GM13976 (cell line): ENCODE data around the gene OR2J1.

Experiments used
- DNase-seq: peaks from one replicate; pipeline ENCODE4 v3.0.0; 2012; ENCODE audit warnings: low spot score
- in situ Hi-C: fragments of 300-500 bp; cut with MboI; formaldehyde crosslinking; loops from one replicate; pipeline ENCODE4 v1.12.0; 2022; ENCODE audit warnings: low sequenced_read_pairs, mixed read lengths, inconsistent platforms; ENCODE audit not compliant: unreplicated experiment
- TF ChIP-seq, protein P1 (sequence below): IDR thresholded peaks from 2 replicates; pipeline ENCODE4 v1.5.1; 2012; ENCODE audit warnings: borderline replicate concordance, mild to moderate bottlenecking; ENCODE audit not compliant: insufficient read depth; ENCODE audit errors: extremely low read depth, missing control alignments, control extremely low read depth

Gene OR2J1

DNA sequence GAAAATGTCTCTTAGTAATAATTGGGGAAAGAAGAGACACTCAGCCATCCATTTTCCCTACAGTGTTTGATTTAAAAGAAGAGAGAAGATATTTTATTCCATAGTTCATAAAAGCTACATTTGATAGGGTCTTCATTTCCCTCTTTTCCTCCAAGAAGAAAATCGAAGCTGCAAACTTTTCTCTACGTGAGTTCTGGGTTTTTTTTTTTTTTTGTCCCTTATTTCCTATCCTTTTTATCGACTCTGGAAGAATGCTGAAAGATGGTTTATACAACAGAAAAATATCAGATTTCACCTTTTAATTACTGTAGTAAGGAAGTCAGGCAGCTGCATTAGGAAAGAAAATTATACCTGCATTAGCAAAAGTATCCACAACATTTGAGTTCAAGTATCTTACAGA, at the start of gene OR2J1:
OR2J1 (plus strand) TSS at position 301 of the 400 bp plus-strand sequence. CDS start 1,453 bp downstream, outside the sequence.
- in situ Hi-C loops: no loop called here
- no peak for DNase-seq
- TF ChIP-seq, protein P1, sequence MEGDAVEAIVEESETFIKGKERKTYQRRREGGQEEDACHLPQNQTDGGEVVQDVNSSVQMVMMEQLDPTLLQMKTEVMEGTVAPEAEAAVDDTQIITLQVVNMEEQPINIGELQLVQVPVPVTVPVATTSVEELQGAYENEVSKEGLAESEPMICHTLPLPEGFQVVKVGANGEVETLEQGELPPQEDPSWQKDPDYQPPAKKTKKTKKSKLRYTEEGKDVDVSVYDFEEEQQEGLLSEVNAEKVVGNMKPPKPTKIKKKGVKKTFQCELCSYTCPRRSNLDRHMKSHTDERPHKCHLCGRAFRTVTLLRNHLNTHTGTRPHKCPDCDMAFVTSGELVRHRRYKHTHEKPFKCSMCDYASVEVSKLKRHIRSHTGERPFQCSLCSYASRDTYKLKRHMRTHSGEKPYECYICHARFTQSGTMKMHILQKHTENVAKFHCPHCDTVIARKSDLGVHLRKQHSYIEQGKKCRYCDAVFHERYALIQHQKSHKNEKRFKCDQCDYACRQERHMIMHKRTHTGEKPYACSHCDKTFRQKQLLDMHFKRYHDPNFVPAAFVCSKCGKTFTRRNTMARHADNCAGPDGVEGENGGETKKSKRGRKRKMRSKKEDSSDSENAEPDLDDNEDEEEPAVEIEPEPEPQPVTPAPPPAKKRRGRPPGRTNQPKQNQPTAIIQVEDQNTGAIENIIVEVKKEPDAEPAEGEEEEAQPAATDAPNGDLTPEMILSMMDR: no peak

DNA sequence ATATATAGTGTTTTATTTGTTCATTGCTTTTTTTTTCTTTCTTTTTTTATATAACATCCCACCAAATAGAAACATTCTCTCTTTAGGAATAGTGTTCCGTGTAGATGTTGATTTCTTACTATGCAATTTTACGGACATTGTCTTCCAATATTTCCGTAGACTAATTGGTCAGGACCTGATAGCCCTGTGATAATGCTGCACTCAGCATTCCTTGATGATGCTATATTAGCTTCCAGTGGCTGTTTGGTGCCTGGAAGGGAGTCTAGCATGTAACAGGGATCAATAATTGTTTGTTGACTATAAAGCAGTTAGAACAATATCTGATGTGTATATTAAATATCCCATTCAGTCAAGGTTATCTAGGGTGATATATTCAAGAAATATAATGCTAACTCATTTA, 47.6 kb upstream of the OR2J1 start:
- in situ Hi-C loops: no loop called here
- DNase-seq: no peak
- TF ChIP-seq, protein P1: no peak

DNA sequence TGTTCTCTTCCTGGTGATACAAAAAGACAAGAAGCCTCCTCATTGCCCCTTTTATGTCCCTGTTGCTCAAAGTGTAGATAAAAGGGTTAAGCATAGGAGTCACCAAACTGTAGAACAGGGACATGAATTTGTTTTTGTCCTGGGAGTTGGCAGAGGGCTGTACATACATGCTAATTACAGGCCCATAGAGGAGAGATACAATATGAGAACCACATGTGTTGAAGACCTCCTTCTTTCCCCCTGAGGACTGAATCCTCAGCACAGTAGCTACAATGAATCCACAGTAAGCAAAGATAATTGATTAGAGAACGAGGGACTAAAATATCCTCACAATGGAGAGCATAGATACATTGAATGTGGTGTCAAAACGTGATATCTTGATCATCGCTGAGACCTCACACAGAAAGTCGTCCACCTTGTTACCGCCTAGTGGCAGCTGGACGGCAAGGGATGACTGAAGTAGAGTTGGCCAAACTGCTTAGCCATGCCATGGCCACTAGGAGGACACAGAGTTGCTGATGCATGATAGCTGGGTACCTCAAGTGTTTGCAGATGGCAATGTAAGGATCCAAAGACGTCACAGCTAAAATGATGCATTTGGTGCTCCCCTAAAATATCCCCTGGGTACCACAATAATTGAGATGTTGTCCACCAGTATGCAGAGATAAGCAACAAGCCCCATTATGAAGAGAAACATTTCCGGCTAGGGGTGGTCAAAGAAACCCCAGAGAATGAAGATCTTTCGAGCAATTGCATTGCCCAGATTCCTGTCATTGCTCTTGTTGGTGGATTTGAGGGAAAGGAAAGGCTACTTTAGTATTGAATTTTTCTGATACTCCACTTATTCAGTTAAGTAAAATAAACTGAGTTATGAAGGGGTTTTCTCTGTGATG, 27.2 kb upstream of the OR2J1 start:
- in situ Hi-C loops: no loop called here
- TF ChIP-seq, protein P1: peak; percentile 30
- peak; percentile 26 for DNase-seq

DNA sequence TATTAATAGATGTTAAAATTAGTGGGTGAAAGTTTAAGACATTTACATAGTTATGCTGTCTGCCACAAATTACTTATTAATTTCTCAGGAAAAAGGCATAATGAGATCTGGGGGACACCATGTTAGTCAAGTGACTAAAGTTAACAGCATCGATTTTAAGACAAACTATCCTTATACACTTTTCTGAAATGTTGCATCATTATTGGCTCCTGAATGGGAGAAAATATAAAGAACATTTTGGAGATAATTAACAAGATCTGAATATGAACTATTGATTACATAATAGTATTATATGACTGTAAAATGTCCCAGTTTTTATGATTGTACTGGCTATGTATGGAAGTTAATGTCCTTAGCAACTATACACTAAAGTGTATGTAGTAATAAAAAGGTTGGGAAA, 20.1 kb upstream of the OR2J1 start:
- in situ Hi-C loops: no loop called here
- TF ChIP-seq, protein P1: no peak
- no peak for DNase-seq

DNA sequence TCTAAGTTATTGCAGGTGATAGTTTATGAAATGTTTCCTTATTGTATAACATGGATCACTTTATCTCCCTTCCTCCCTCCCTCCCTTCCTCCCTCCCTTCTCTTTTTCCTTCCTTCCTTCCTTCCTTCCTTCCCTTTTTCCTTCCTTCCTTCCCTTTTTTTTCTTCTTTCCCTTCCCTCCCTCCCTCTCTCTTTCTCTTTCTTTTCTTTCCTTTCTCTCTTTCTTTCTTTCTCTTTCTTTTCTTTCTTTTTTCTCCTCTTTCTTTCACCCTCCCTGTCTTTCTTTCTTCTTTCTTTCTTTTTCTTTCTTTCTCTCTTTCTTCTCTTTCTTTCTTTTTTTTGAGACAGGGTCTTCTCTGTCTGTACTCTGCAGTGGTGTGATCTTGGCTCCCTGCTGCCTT, 18.0 kb upstream of the OR2J1 start:
- TF ChIP-seq, protein P1: no peak
- in situ Hi-C loops: no loop called here
- no peak for DNase-seq

DNA sequence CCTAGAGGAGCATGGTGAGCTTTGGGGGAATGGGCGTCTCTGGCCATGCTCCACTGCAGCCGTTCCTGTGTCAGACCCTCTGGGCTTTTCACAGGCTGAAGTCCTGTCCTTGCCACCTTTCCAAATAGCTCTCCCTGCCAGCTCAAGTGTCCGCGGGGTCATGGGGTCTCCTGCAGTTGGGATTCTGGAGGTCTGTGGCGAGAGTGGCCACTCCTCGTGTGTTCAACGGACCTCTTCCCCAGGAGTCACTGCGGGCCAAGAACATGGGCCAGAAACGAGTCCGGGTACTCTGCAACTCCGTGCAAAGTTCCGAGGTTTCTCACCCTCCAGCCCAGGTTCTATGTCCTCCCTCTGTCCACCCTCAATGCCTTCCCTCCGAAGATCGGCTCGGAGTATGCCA, 16.8 kb upstream of the OR2J1 start:
- DNase-seq: no peak
- in situ Hi-C loops: no loop called here
- TF ChIP-seq, protein P1: no peak
